ENCODE measurements around the gene AUTS2.

The AUTS2 gene

GRCh38 chr7:69739931-69740431 is 141.7 kb downstream of the AUTS2 start:
- H3K27me3 Mint-ChIP-seq = no peaks in the 10 kb centered on the region
- H3K9me3 Mint-ChIP-seq = no peaks in the 10 kb centered on the region
- H3K4me1 Mint-ChIP-seq = peaks cover 29 to 46% of the 10 kb centered on the region in 2 donors
- ATAC-seq (replicated peaks) (peak; percentile 65 to 70), DNase-seq (peak; percentile 56)
- H3K27ac Mint-ChIP-seq = peak overlapping the region; percentile 94
- H3K36me3 Mint-ChIP-seq = peaks cover 0 to 3% of the 10 kb centered on the region in 2 donors
- peak overlapping the region; percentile 50 to 63 for H3K4me3 Mint-ChIP-seq

- DNase-seq (no peak), ATAC-seq (replicated peaks) (no peak)
- peaks cover 27 to 41% of the 10 kb centered on the region in 2 donors for H3K4me1 Mint-ChIP-seq
- peaks cover 0 to 3% of the 10 kb centered on the region in 2 donors for H3K27me3 Mint-ChIP-seq
- H3K4me3 Mint-ChIP-seq = no peak overlapping the region
- H3K36me3 Mint-ChIP-seq = peaks cover 3 to 4% of the 10 kb centered on the region in 2 donors
- no peaks in the 10 kb centered on the region for H3K9me3 Mint-ChIP-seq
- no peak overlapping the region for H3K27ac Mint-ChIP-seq
Observed at GRCh38 chr7:69742237-69742636, 144.0 kb downstream of the AUTS2 start.

- DNase-seq (no peak), ATAC-seq (replicated peaks) (no peak)
- Mint-ChIP-seq H3K36me3 (peaks cover 3 to 4% of the 10 kb centered on the region in 2 donors), H3K4me1 (peaks cover 25 to 36% of the 10 kb centered on the region in 2 donors), H3K9me3 (no peaks in the 10 kb centered on the region), H3K27ac (no peak overlapping the region), H3K27me3 (peaks cover 0 to 6% of the 10 kb centered on the region in 2 donors), H3K4me3 (no peak overlapping the region)
Observed at GRCh38 chr7:69743436-69743835, 145.2 kb downstream of the AUTS2 start.

GRCh38 chr7:69744026-69744425 is 145.8 kb downstream of the AUTS2 start:
- Mint-ChIP-seq H3K36me3 (peaks cover 3 to 4% of the 10 kb centered on the region in 2 donors), H3K4me1 (peaks cover 22 to 35% of the 10 kb centered on the region in 2 donors), H3K4me3 (no peak overlapping the region), H3K27me3 (peaks cover 0 to 6% of the 10 kb centered on the region in 2 donors), H3K9me3 (no peaks in the 10 kb centered on the region), H3K27ac (no peak overlapping the region)
- DNase-seq (no peak), ATAC-seq (replicated peaks) (no peak)

GRCh38 chr7:69746383-69746782 is 148.1 kb downstream of the AUTS2 start:
- Mint-ChIP-seq H3K4me3 (no peak overlapping the region), H3K4me1 (peaks cover 10 to 25% of the 10 kb centered on the region in 2 donors), H3K36me3 (peaks cover 0 to 4% of the 10 kb centered on the region in 2 donors), H3K9me3 (no peaks in the 10 kb centered on the region), H3K27ac (no peak overlapping the region), H3K27me3 (peaks cover 0 to 6% of the 10 kb centered on the region in 2 donors)
- no peak for DNase-seq
- ATAC-seq (replicated peaks) = no peak

GRCh38 chr7:69747144-69747543 is 148.9 kb downstream of the AUTS2 start:
- peaks cover 9 to 25% of the 10 kb centered on the region in 2 donors for H3K4me1 Mint-ChIP-seq
- DNase-seq = no peak
- H3K9me3 Mint-ChIP-seq = no peaks in the 10 kb centered on the region
- H3K27me3 Mint-ChIP-seq = peaks cover 0 to 6% of the 10 kb centered on the region in 2 donors
- no peak overlapping the region for H3K4me3 Mint-ChIP-seq
- no peak overlapping the region for H3K27ac Mint-ChIP-seq
- peaks cover 0 to 4% of the 10 kb centered on the region in 2 donors for H3K36me3 Mint-ChIP-seq
- peak; percentile 85 to 91 for ATAC-seq (replicated peaks)

- Mint-ChIP-seq H3K27ac (no peak overlapping the region), H3K4me3 (no peak overlapping the region), H3K36me3 (peaks cover 0 to 4% of the 10 kb centered on the region in 2 donors), H3K9me3 (no peaks in the 10 kb centered on the region), H3K4me1 (peaks cover 9 to 25% of the 10 kb centered on the region in 2 donors), H3K27me3 (peaks cover 0 to 6% of the 10 kb centered on the region in 2 donors)
- ATAC-seq (replicated peaks) = no peak
- no peak for DNase-seq
Observed at GRCh38 chr7:69748530-69748929, 150.3 kb downstream of the AUTS2 start.

GRCh38 chr7:69749372-69749979 is 151.2 kb downstream of the AUTS2 start:
- peaks cover 0 to 4% of the 10 kb centered on the region in 2 donors for H3K36me3 Mint-ChIP-seq
- DNase-seq = no peak
- no peak overlapping the region for H3K4me3 Mint-ChIP-seq
- no peak for ATAC-seq (replicated peaks)
- H3K27ac Mint-ChIP-seq = no peak overlapping the region
- H3K27me3 Mint-ChIP-seq = peaks cover 0 to 6% of the 10 kb centered on the region in 2 donors
- H3K4me1 Mint-ChIP-seq = peaks cover 15 to 34% of the 10 kb centered on the region in 2 donors
- H3K9me3 Mint-ChIP-seq = no peaks in the 10 kb centered on the region

- H3K36me3 Mint-ChIP-seq = peaks cover 0 to 4% of the 10 kb centered on the region in 2 donors
- H3K27ac Mint-ChIP-seq = no peak overlapping the region
- DNase-seq (no peak), ATAC-seq (replicated peaks) (no peak)
- no peaks in the 10 kb centered on the region for H3K9me3 Mint-ChIP-seq
- peaks cover 16 to 39% of the 10 kb centered on the region in 2 donors for H3K4me1 Mint-ChIP-seq
- H3K4me3 Mint-ChIP-seq = no peak overlapping the region
- peaks cover 0 to 6% of the 10 kb centered on the region in 2 donors for H3K27me3 Mint-ChIP-seq
Observed at GRCh38 chr7:69749994-69750393, 151.7 kb downstream of the AUTS2 start.

GRCh38 chr7:69751026-69751425 is 152.8 kb downstream of the AUTS2 start:
- Mint-ChIP-seq H3K4me3 (no peak overlapping the region), H3K36me3 (peaks cover 0 to 4% of the 10 kb centered on the region in 2 donors), H3K27ac (no peak overlapping the region), H3K9me3 (no peaks in the 10 kb centered on the region), H3K4me1 (peaks cover 16 to 39% of the 10 kb centered on the region in 2 donors), H3K27me3 (peaks cover 0 to 6% of the 10 kb centered on the region in 2 donors)
- no peak for ATAC-seq (replicated peaks)
- no peak for DNase-seq

GRCh38 chr7:69753981-69754380 is 155.7 kb downstream of the AUTS2 start:
- Mint-ChIP-seq H3K4me1 (peaks cover 7 to 18% of the 10 kb centered on the region in 2 donors), H3K4me3 (no peak overlapping the region), H3K27ac (no peak overlapping the region), H3K27me3 (no peaks in the 10 kb centered on the region), H3K36me3 (no peaks in the 10 kb centered on the region), H3K9me3 (no peaks in the 10 kb centered on the region)
- ATAC-seq (replicated peaks) = peak in 1 of 2 donors; percentile 18
- DNase-seq = no peak

- no peak for DNase-seq
- Mint-ChIP-seq H3K36me3 (no peaks in the 10 kb centered on the region), H3K4me3 (no peak overlapping the region), H3K27ac (no peak overlapping the region), H3K9me3 (no peaks in the 10 kb centered on the region), H3K4me1 (peaks cover 7 to 15% of the 10 kb centered on the region in 2 donors), H3K27me3 (no peaks in the 10 kb centered on the region)
- peak; percentile 33 to 45 for ATAC-seq (replicated peaks)
Observed at GRCh38 chr7:69754476-69754875, 156.2 kb downstream of the AUTS2 start.

- H3K4me3 Mint-ChIP-seq = no peak overlapping the region
- H3K27ac Mint-ChIP-seq = no peak overlapping the region
- H3K4me1 Mint-ChIP-seq = peaks cover 7 to 16% of the 10 kb centered on the region in 2 donors
- H3K27me3 Mint-ChIP-seq = no peaks in the 10 kb centered on the region
- ATAC-seq (replicated peaks) = no peak
- no peaks in the 10 kb centered on the region for H3K9me3 Mint-ChIP-seq
- H3K36me3 Mint-ChIP-seq = no peaks in the 10 kb centered on the region
- DNase-seq = no peak
Observed at GRCh38 chr7:69756235-69756634, 158.0 kb downstream of the AUTS2 start.

GRCh38 chr7:69757528-69757927 is 159.3 kb downstream of the AUTS2 start:
- no peak for ATAC-seq (replicated peaks)
- H3K27me3 Mint-ChIP-seq = no peaks in the 10 kb centered on the region
- peaks cover 7 to 20% of the 10 kb centered on the region in 2 donors for H3K4me1 Mint-ChIP-seq

GRCh38 chr7:69757981-69758430 is 159.7 kb downstream of the AUTS2 start:
- no peak for ATAC-seq (replicated peaks)
- Mint-ChIP-seq H3K36me3 (no peaks in the 10 kb centered on the region), H3K4me3 (no peak overlapping the region), H3K9me3 (no peaks in the 10 kb centered on the region), H3K27ac (no peak overlapping the region), H3K27me3 (no peaks in the 10 kb centered on the region), H3K4me1 (peaks cover 7 to 20% of the 10 kb centered on the region in 2 donors)
- no peak for DNase-seq

More at GRCh38 chr7:69757528-69757927, 159.3 kb downstream of the AUTS2 start:
- no peak for DNase-seq
- Mint-ChIP-seq H3K9me3 (no peaks in the 10 kb centered on the region), H3K36me3 (no peaks in the 10 kb centered on the region), H3K27ac (no peak overlapping the region), H3K4me3 (no peak overlapping the region)
